ENCODE data around the gene SEC16A. TPM values are rescaled to one million over a fixed set of nuclear protein-coding genes. Genes with fewer than 3 reads are reported as not detected.

Gene SEC16A
- 66.5 TPM for total RNA-seq
- long read RNA-seq, transcript SEC16A-208 (2 exons, 1,988 nt) = major isoform, 6 of 86 reads
- long read RNA-seq, partial matches to known transcripts = 23 of 86 reads
- long read RNA-seq, other reads (novel, unspliced or antisense) = 57 of 86 reads

- peak within 1 kb of the TSS; percentile 91 for H3K4me3 ChIP-seq
- no peaks in the 10 kb centered on the region for H3K9me3 ChIP-seq
- no peaks in the 10 kb centered on the region for H3K27me3 ChIP-seq (ENCODE audit: low read depth)
- peak within 1 kb of the TSS; percentile 99 for H3K27ac ChIP-seq
- peaks cover 10% of the 10 kb centered on the region for H3K36me3 ChIP-seq
- ATAC-seq = peak; percentile 85 to 92
- peak; percentile 100 for DNase-seq
- intact Hi-C loops (cut with DNase I) = no loop called here
- H3K4me1 ChIP-seq = peaks cover 29% of the 10 kb centered on the region
- TF ChIP-seq CTCF (IDR thresholded peaks at IDR 0.05) = no peak
Measured at GRCh38 chr9:136482793-136483588, at the start of gene SEC16A. TSS of gene SEC16A (minus strand) at chr9:136483040. CDS start at chr9:136477615, 5,425 bp downstream.

- no peak for DNase-seq
- intact Hi-C loops (cut with DNase I) = no loop called here
- peak overlapping the region; percentile 13 for H3K4me3 ChIP-seq
- no peaks in the 10 kb centered on the region for H3K9me3 ChIP-seq
- no peak for TF ChIP-seq CTCF (IDR thresholded peaks at IDR 0.05)
- H3K27ac ChIP-seq = peak overlapping the region; percentile 77
- H3K27me3 ChIP-seq (ENCODE audit: low read depth) = no peaks in the 10 kb centered on the region
- peaks cover 92% of the 10 kb centered on the region for H3K4me1 ChIP-seq
- no peak for ATAC-seq
- peaks cover 25% of the 10 kb centered on the region for H3K36me3 ChIP-seq
Measured at GRCh38 chr9:136531904-136532798, 49.3 kb upstream of the SEC16A start.

- intact Hi-C loops (cut with DNase I) = no loop called here
- no peak for ATAC-seq
Measured at GRCh38 chr9:136531186-136531903, 48.5 kb upstream of the SEC16A start.

GRCh38 chr9:136530461-136531089, 47.7 kb upstream of the SEC16A start:
- peak overlapping the region; percentile 3 for H3K4me3 ChIP-seq
- intact Hi-C loops (cut with DNase I) = no loop called here
- no peaks in the 10 kb centered on the region for H3K27me3 ChIP-seq (ENCODE audit: low read depth)
- H3K4me1 ChIP-seq = peaks cover 95% of the 10 kb centered on the region
- DNase-seq (no peak), ATAC-seq (no peak)
- TF ChIP-seq CTCF (IDR thresholded peaks at IDR 0.05) = no peak
- peak overlapping the region; percentile 77 for H3K27ac ChIP-seq
- peaks cover 16% of the 10 kb centered on the region for H3K36me3 ChIP-seq
- no peaks in the 10 kb centered on the region for H3K9me3 ChIP-seq

More at GRCh38 chr9:136531186-136531903, 48.5 kb upstream of the SEC16A start:
- TF ChIP-seq CTCF (IDR thresholded peaks at IDR 0.05) = no peak
- no peaks in the 10 kb centered on the region for H3K27me3 ChIP-seq (ENCODE audit: low read depth)
- no peak for DNase-seq
- H3K4me3 ChIP-seq = no peak overlapping the region
- H3K9me3 ChIP-seq = no peaks in the 10 kb centered on the region
- peak overlapping the region; percentile 77 for H3K27ac ChIP-seq
- peaks cover 17% of the 10 kb centered on the region for H3K36me3 ChIP-seq
- peaks cover 92% of the 10 kb centered on the region for H3K4me1 ChIP-seq
